Measurements from ENCODE around the gene PELO.
A peak's percentile ranks its signal among the peaks of the same experiment; 100 is the strongest.
"Not testable (repeated sequence)": the region's sequence is repeated elsewhere in the genome, so short reads cannot be mapped to it uniquely, and the experiment has no call there.

Gene PELO

GRCh38 chr5:52802272-52802973, 14.7 kb downstream of the PELO start:
- DNase-seq, result no peak

GRCh38 chr5:52802974-52803336, 15.2 kb downstream of the PELO start:
- DNase-seq, result no peak

GRCh38 chr5:52804387-52804791, 16.7 kb downstream of the PELO start:
- no peak for DNase-seq

- no peak for DNase-seq
These were observed 17.3 kb downstream of the PELO start for GRCh38 chr5:52804981-52805380.

- no peak for DNase-seq
These were observed 17.9 kb downstream of the PELO start for GRCh38 chr5:52805615-52806014.

- DNase-seq, result no peak
These were observed 19.3 kb downstream of the PELO start for GRCh38 chr5:52807037-52807436.

- DNase-seq, result no peak
These were observed 20.0 kb downstream of the PELO start for GRCh38 chr5:52807723-52808122.

GRCh38 chr5:52808316-52808901, 20.7 kb downstream of the PELO start:
- peak; percentile 32 for DNase-seq

- peak; percentile 44 for DNase-seq
These were observed 22.2 kb downstream of the PELO start for GRCh38 chr5:52809884-52810283.

- DNase-seq, result no peak
These were observed 22.7 kb downstream of the PELO start for GRCh38 chr5:52810426-52810825.

- DNase-seq, result peak; percentile 57
These were observed 23.5 kb downstream of the PELO start for GRCh38 chr5:52811067-52811749.

- no peak for DNase-seq
These were observed 26.8 kb downstream of the PELO start for GRCh38 chr5:52814352-52815148.

- no peak for DNase-seq
These were observed 30.1 kb downstream of the PELO start for GRCh38 chr5:52817818-52818217.

- no peak for DNase-seq
These were observed 30.6 kb downstream of the PELO start for GRCh38 chr5:52818360-52818759.

- DNase-seq, result not testable (repeated sequence)
These were observed 31.1 kb downstream of the PELO start for GRCh38 chr5:52818807-52819206.

- no peak for DNase-seq
These were observed 34.2 kb downstream of the PELO start for GRCh38 chr5:52821901-52822300.

- DNase-seq, result no peak
These were observed 34.7 kb downstream of the PELO start for GRCh38 chr5:52822437-52822836.

- DNase-seq, result no peak
These were observed 37.1 kb downstream of the PELO start for GRCh38 chr5:52824827-52825226.

GRCh38 chr5:52825826-52826225, 38.1 kb downstream of the PELO start:
- no peak for DNase-seq

- no peak for DNase-seq
These were observed 40.1 kb downstream of the PELO start for GRCh38 chr5:52827815-52828214.

GRCh38 chr5:52829664-52830063, 41.9 kb downstream of the PELO start:
- DNase-seq, result no peak

GRCh38 chr5:52830650-52831049, 42.9 kb downstream of the PELO start:
- no peak for DNase-seq

Measured in fibroblast of skin of abdomen (primary cell).